Measurements from ENCODE around the gene GFI1B.

The GFI1B gene

DNA sequence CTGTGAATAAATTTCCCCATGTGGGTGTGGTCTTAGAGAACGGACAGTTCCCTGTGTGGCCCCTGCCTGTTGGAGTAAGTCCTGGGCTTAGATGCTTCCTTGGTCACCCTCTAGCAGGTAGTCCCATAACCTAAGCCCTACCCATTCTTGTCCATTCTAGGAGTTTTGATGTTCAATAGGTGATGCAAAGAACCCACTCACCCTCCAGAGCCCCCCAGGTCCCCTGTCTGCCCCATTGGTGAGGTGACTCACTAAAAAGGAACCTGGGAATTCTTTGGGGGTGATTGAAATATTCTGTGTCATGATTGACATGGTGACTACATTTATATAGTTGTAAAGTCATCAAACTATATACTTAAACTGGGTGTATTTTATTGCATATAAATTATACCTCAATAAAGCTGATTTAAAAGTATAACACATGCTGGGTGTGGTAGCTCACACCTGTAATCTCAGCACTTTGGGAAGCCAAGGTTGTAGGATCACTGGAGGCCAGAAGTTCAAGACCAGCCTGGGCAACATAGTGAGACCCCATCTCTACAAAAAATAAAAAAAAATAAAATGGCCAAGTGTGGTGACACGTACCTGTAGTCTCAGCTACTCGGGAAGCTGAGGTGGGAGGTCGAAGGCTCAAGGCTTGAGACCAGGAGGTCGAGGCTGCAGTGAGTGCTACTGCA, 31.6 kb downstream of the GFI1B start:
- DNase-seq (ENCODE audit: low read depth in 2 of 2) = no peak

DNA sequence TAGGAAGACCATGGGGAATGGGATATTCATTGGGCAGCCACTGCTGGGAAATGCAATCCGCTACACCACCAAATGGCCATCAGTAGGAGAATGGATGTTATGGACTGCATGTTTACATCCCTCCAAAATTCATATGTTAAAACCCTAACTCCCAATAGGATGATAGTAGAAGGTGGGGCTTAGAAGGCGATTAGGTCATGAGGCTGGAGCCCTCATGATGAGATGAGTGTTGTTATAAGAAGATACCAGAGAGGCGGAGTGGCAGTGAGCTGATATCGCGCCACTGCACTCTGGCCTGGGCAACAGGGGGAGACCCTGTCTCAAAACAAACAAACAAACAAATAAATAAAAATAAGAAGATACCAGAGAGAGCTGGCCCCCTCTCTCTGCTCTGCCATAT, 36.2 kb downstream of the GFI1B start:
- no peak for DNase-seq (ENCODE audit: low read depth in 2 of 2)

DNA sequence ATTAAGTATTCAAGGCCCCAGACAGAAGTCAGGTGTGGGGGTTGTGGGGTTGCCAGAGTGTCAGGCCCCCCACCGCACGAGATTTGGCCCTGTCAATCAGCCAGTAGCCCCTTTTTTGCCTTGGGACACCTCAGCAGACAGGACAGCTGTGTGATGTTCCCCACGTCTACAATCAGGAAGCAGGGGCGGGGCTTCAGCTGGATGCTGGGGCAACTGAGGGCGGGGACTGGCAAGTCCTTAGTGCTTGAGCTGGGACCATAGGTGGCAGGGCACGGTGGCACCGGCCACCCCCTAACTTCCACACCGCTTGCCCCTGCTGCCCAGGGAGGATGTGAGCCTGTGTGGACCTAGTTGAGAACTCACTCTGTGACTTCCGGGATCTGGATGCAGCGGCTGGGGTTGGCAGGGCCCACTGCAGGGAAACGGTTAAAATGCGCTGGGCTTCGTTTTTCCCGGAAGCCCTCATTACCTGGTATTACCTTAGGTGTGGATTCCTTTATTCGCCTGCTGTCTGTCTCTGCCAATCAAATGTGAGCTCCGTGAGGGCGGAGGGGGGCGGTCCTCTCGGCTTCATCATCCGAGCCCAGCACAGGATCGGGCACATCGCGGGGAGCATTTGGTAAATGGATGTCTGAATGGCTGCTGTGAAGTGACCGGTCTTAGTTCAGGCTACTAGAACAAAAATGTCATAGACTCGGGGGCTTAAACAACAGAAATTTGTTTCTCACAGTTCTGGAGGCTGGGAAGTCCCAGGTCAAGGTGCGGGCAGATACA, 44.8 kb downstream of the GFI1B start:
- DNase-seq (ENCODE audit: low read depth in 2 of 2) = no peak

DNA sequence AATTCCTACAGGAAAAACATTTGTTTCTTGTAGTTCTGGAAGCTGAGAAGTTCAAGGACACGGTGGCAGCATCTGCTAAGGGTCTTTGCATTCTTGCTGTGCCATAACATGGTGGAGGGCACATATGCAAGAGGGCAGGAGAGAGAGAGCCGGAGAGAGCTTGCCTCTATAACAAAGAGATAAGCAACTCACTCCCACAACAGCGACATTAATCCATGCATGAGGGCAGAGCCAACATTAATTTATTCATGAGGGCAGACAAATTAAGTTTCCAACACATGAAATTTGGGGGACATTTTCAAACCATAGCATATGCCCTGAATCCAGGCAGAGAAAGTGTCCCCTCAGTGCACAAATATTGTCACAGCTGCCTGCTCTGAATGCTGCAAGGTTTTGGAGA, 47.9 kb downstream of the GFI1B start:
- no peak for DNase-seq (ENCODE audit: low read depth in 2 of 2)

DNA sequence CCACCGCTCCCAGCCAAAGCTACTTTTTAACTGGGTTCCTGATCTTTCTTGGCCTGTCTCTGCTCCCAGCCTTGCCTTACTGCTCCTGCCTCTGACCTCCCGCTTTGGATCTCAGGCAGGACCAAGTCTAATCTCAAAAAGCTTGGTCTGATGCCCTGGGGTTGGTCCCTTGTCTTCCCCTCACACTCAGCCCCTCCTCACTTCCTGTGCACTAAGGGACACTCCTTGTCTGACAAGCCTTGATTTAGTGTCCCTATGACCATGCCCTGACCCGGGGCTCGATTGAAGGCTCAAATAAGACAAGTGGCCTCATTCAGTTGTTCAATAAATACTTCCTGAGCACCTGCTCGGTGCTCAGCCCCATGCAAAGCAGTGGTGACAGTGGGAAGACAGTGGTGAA, 48.6 kb downstream of the GFI1B start:
- DNase-seq (ENCODE audit: low read depth in 2 of 2) = no peak

DNA sequence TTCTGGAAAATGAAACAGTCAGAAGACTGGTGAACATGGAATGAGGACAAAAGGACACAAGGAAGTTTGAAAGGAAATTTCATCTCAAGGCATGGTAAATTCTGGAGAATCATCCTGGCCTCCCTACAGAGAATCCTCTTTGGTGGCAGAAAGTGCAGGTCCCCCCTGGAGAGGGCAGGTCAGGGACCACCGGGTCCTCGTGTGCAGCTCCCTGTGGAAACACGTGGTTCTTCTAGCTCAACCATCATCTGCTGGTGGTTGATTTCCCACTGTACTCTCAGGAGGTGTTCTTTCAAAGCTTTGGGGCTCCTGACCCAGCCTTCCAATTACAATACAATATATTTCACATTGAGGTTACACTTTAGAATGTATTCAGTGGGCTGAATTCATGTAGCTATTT, 49.7 kb downstream of the GFI1B start:
- no peak for DNase-seq (ENCODE audit: low read depth in 2 of 2)

DNA sequence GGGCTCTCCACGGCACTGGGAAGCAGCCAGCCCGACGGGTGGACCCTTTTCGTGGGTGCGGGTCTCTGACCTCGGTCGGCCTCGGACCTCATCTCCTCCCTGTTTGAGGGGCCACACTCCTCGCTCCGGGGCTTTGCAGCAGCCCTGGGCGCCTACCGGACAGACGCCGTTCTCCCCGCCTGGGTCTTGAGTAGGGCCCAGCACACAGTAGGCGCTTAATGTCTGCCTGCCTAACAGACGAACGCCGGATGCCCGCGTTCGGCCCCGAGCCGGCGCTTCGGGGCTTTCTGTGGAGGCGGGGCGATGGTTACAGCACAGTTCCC, 51.5 kb downstream of the GFI1B start:
- DNase-seq (ENCODE audit: low read depth in 2 of 2) = no peak

DNA sequence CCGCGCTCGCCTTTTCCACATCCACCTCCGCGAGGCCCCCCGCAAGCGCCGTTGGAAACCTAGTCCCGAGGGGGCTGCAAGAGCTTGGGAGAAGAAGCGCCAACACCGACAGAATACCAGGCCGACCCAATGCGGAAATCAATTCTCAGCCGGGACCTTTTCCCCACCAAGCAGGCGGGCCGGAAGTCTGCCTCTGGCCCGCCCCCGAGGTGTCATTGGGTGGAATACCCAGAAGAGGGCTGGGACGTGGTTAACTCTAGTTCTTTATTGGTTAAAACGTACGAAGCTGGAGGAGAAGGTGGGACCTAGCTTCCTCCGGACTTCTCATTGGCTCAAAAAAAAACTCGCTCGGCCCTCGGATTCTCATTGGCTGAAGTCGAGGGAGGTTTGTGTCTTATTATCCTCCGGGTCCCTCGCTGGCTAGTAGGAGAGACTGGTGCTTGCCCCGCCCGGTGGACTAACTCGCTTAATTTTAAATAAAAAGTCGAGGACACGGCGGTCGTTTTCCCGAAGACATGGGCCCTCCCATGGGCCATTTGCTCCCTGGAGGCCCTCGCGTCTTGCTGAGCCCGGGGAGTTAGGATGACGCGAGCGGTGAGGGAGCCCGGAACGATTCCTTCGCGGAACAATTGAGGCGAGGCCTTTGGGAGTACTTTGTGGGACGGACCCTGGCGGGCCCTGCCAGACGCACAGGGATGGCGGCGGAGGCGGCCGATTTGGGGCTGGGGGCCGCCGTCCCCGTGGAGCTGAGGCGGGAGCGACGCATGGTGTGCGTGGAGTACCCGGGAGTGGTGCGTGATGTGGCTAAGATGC, 52.0 kb downstream of the GFI1B start, which contains the start of gene GTF3C5:
Gene GTF3C5, plus strand, starts transcription at position 681 of the 813 bp plus-strand sequence. Its CDS starts 15 bp downstream, at position 696.
- peak; percentile 99 for DNase-seq (ENCODE audit: low read depth in 2 of 2)

DNA sequence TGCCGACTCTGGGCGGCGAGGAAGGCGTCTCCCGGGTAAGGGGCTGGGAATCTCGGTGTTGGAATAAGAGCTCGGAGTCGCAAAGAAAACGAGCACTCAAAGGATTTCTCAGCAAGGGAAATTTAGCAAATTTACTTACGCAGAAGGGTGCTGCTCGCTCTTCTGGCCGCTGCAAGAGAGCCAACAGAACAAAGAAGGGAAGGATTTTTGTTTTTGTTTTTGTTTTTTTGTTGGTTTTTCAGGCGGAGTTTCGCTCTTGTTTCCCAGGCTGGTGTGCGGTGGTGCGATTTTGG, 52.6 kb downstream of the GFI1B start:
- no peak for DNase-seq (ENCODE audit: low read depth in 2 of 2)

DNA sequence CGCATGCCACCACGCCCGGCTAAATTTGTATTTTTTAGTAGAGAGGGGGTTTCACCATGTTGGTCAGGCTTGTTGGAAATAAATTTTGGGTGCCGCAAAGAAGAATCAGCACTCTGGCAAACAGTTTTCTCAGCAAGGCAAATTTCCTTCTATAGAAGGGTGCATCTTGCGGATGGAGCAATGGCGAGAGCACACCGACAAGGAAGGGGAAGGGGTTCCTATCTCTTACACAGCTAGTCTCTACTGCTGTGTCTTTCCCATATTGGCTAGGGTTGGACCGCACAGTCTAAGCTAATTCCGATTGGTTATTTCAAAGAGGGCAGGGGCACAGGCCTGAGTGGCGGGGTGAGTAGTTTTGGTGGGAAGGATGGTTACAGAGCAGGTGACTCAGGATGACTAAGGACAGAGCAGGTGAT, 53.0 kb downstream of the GFI1B start:
- DNase-seq (ENCODE audit: low read depth in 2 of 2) = no peak

DNA sequence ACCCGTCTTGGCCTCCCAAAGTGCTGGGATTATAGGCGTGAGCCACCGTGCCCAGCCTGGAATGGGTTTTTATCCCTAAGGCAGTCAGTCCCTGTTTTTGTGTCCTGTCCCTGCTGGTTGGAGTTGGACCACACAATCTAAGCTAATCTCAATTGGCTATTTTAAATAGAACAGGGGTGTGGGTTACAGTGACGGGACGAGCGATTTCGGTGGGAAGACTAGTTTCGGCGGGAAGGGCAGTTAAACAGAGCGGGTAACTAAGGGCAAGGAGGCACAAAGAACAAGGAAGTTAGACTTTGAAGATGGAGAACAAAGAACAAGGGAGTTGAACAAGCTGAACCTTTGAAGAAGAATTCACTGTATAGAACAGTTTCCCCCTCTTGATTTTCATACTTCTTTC, 53.7 kb downstream of the GFI1B start:
- no peak for DNase-seq (ENCODE audit: low read depth in 2 of 2)

DNA sequence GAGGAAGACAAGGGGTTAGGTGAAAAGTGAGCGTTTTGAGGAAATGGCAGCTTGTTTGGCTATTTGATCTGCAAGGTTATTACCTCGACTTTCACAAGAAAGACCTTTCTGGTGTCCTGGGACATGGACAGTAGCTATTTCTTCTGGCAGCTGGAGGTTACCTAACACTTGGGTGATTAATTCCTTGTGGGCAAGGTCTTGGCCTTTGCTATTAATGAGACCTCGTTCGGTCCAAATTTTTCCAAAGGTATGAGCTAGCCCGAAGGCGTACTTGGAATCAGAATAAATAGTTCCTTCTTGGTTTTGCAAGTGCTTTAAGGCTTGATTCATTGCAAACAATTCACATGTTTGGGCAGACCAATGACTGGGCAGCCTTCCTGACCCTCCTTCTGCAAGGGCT, 57.2 kb downstream of the GFI1B start:
- DNase-seq (ENCODE audit: low read depth in 2 of 2) = no peak

DNA sequence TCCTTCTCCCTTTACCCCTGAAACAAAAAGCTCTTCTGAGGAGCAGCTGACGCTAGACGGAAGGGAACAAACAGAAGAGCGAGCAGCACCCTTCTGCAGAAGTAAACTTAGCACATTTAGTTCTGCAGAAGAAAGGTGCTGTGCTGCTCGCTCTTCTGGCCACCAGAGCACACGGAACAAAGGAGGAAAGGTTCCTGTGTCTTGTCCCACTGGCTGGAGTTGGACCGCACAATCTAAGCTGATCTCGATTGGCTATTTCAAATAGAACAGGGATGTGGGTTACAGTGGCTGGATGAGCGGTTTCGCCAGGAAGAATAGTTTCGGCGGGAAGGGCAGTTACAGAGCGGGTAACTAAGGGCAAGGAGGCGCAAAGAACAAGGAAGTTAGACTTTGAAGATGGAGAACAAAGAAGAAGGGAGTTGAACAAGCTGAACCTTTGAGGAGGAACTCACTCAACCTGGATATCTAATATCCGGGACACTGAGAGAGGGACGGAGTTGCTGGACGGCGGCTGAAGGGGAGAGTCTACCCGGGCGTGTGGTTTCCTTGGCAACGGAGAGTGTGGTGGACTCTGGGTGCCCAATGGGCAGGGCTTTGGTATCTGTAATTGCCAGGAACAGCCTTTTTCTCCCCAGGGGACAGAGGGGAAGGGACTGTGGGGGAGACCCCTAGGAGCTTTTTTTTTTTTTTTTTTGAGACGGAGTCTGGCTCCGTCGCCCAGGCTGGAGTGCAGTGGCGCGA, 59.5 kb downstream of the GFI1B start:
- no peak for DNase-seq (ENCODE audit: low read depth in 2 of 2)

DNA sequence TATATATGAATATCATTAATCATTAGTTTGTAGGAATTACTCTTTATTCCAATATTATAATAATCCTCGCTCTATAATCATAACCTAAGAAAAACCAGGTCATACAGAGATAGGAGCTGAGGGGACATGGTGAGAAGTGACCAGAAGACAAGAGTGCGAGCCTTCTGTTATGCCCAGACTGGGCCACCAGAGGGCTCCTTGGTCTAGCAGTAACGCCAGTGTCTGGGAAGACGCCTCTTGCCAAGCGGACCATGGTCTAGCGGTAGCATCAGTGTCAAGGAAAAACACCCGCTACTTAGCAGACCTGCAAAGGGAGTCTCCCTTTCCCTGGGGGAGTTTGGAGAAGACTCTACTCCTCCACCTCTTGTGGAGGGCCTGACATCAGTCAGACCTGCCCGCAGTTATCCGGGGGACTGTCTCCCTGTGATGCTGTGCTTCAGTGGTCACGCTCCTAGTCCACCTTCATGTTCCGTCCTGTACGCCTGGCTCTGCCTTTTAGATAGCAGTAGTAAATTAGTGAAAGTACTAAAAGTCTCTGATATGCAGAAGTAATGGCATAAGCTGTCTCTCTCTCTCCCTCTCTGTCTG, 62.5 kb downstream of the GFI1B start:
- DNase-seq (ENCODE audit: low read depth in 2 of 2) = peak; percentile 9 to 15

All from fibroblast of skin of left quadriceps (primary cell).